ENCODE results near the gene TM4SF18. TPM values are rescaled to one million over a fixed set of nuclear protein-coding genes. Genes with fewer than 3 reads are reported as not detected.

The TM4SF18 gene
- total and polyA plus RNA-seq, 2 donors (not counting 1 experiment from before 2014, with no cell fraction given): not detected

GRCh38 chr3:149276619-149277018 lies 56.8 kb downstream of the TM4SF18 start:
- Histone ChIP-seq H3K27ac (ENCODE audit: low read length in 2 of 2) (no peak overlapping the region), H3K9ac (ENCODE audit: low read length) (no peak overlapping the region), H4K20me1 (ENCODE audit: control insufficient read depth, insufficient read depth, low read length, poor library complexity, severe bottlenecking) (no peaks in the 10 kb centered on the region), H3K27me3 (replicated peaks in 1 of 4; ENCODE audit: control extremely low read depth in 1 of 4, control insufficient read depth in 3 of 4, insufficient read depth in 4 of 4, low read length in 3 of 4) (no peaks in the 10 kb centered on the region), H2AFZ (ENCODE audit: insufficient read depth, low read depth, low read length, poor library complexity, severe bottlenecking) (peak overlapping the region; percentile 67), H3K4me2 (replicated peaks; ENCODE audit: low read depth, low read length, poor library complexity, severe bottlenecking) (peak overlapping the region; percentile 58), H3K36me3 (replicated peaks in 1 of 2; ENCODE audit: control extremely low read depth in 1 of 2, control insufficient read depth in 1 of 2, extremely low read depth in 1 of 2, insufficient read depth in 2 of 2, low read length in 1 of 2) (no peaks in the 10 kb centered on the region), H3K4me1 (ENCODE audit: control insufficient read depth in 2 of 2, insufficient read depth in 2 of 2, low read length in 2 of 2) (peaks cover 9 to 12% of the 10 kb centered on the region in 2 donors), H3K79me2 (ENCODE audit: control insufficient read depth, insufficient read depth, low read length) (no peaks in the 10 kb centered on the region), H3K4me3 (ENCODE audit: control extremely low read depth in 1 of 5, extremely low read depth in 1 of 5, insufficient read depth in 1 of 5, low read depth in 2 of 5, low read length in 4 of 5) (no peak overlapping the region), H3K9me3 (ENCODE audit: control extremely low read depth in 1 of 3, control insufficient read depth in 2 of 3, insufficient read depth in 1 of 3, low read length in 2 of 3) (no peaks in the 10 kb centered on the region)
- Mint-ChIP-seq H3K9me3 (ENCODE audit: insufficient read depth) (no peaks in the 10 kb centered on the region), H3K4me1 (peaks cover 15% of the 10 kb centered on the region), H3K4me3 (no peak overlapping the region), H3K27me3 (no peaks in the 10 kb centered on the region), H3K27ac (no peak overlapping the region)
- WGBS (ENCODE audit: insufficient coverage): no CpG with 5 or more reads among the region's 3 CpGs
- ChIA-PET CTCF (interaction anchor here (1.6 to 6.5 kb wide), 5 partner anchors 70 to 157 kb away, joined by 4 to 299 read pairs (median 6); no protein-coding TSS in a partner anchor), POLR2A (interaction anchor here (1.3 kb wide), 1 partner anchor 130 kb away, joined by 4 read pairs; no protein-coding TSS in a partner anchor)
- ATAC-seq (ENCODE audit: low read depth) (no peak), DNase-seq (no peak)
- TF ChIP-seq CTCF (IDR thresholded peaks at IDR 0.05) (no peak), EZH2 (IDR thresholded peaks at IDR 0.05; ENCODE audit: borderline replicate concordance, insufficient read depth, low read depth, low read length, poor library complexity, severe bottlenecking) (no peak)
- intact Hi-C loops (cut with micrococcal nuclease): no loop called here

DNA sequence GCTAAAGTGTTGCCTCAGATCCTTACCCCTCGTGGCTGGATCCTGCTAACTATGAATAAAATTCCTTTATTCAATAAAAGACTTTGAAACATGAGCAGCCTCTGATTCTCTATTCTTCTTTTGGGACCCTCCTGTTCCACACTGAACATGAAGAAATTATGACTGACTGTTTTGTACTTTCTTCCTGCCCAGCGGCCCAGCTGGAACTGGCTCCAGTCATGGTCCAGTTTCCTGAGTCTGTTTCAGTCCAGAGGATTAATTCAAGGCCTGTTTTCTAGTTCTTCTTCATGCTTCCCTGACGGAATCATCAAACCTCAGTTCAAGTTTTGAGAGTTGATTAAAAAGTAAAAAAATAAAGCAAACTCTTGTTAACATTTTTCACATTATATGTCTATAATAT lies 59.2 kb downstream of the TM4SF18 start:
- ATAC-seq (ENCODE audit: low read depth) (no peak), DNase-seq (no peak)
- H3K27me3 ChIP-seq (replicated peaks in 1 of 4; ENCODE audit: control extremely low read depth in 1 of 4, control insufficient read depth in 3 of 4, insufficient read depth in 4 of 4, low read length in 3 of 4): no peaks in the 10 kb centered on the region
- intact Hi-C loops (cut with micrococcal nuclease): no loop called here
- H3K36me3 ChIP-seq (replicated peaks in 1 of 2; ENCODE audit: control extremely low read depth in 1 of 2, control insufficient read depth in 1 of 2, extremely low read depth in 1 of 2, insufficient read depth in 2 of 2, low read length in 1 of 2): no peaks in the 10 kb centered on the region
- H3K27me3 Mint-ChIP-seq: no peaks in the 10 kb centered on the region
- H3K9me3 Mint-ChIP-seq (ENCODE audit: insufficient read depth): no peaks in the 10 kb centered on the region
- no peaks in the 10 kb centered on the region for H3K9me3 ChIP-seq (ENCODE audit: control extremely low read depth in 1 of 3, control insufficient read depth in 2 of 3, insufficient read depth in 1 of 3, low read length in 2 of 3)
- no peak overlapping the region for H3K4me3 ChIP-seq (ENCODE audit: control extremely low read depth in 1 of 5, extremely low read depth in 1 of 5, insufficient read depth in 1 of 5, low read depth in 2 of 5, low read length in 4 of 5)
- H3K9ac ChIP-seq (ENCODE audit: low read length): no peak overlapping the region
- H3K4me1 ChIP-seq (ENCODE audit: control insufficient read depth in 2 of 2, insufficient read depth in 2 of 2, low read length in 2 of 2): peaks cover 9 to 12% of the 10 kb centered on the region in 2 donors
- ChIA-PET CTCF (interaction anchor here (0.7 to 6.4 kb wide), 13 partner anchors 19 to 323 kb away, joined by 3 to 299 read pairs (median 5); partner anchors contain the start of gene HPS3), POLR2A (no interaction called here)
- H3K4me2 ChIP-seq (replicated peaks; ENCODE audit: low read depth, low read length, poor library complexity, severe bottlenecking): no peak overlapping the region
- H3K4me1 Mint-ChIP-seq: peaks cover 14% of the 10 kb centered on the region
- H4K20me1 ChIP-seq (ENCODE audit: control insufficient read depth, insufficient read depth, low read length, poor library complexity, severe bottlenecking): no peaks in the 10 kb centered on the region
- no peak overlapping the region for H3K4me3 Mint-ChIP-seq
- no peaks in the 10 kb centered on the region for H3K79me2 ChIP-seq (ENCODE audit: control insufficient read depth, insufficient read depth, low read length)
- no peak overlapping the region for H2AFZ ChIP-seq (ENCODE audit: insufficient read depth, low read depth, low read length, poor library complexity, severe bottlenecking)
- no peak overlapping the region for H3K27ac Mint-ChIP-seq
- TF ChIP-seq CTCF (IDR thresholded peaks at IDR 0.05): no peak
- TF ChIP-seq EZH2 (IDR thresholded peaks at IDR 0.05; ENCODE audit: borderline replicate concordance, insufficient read depth, low read depth, low read length, poor library complexity, severe bottlenecking): no peak
- no peak overlapping the region for H3K27ac ChIP-seq (ENCODE audit: low read length in 2 of 2)
- 80% methylated on average over 2 of the region's 3 CpGs for WGBS (ENCODE audit: insufficient coverage)
